Psoas muscle (tissue), 8 donors: ENCODE results near the gene RAB4A. TPM values are rescaled to one million over a fixed set of nuclear protein-coding genes. Genes with fewer than 3 reads are reported as not detected.

Experiments used
- ATAC-seq, 4 donors: fragments of 200-7000 bp; cut with Tn5 transposase; one replicate each; pipeline ENCODE4 v1.9.1; 2020; ENCODE audit warnings: moderate library complexity in 3 of 4, mild to moderate bottlenecking in 2 of 4
- DNase-seq, 2 donors: peaks; one replicate each; pipeline ENCODE4 v3.0.0-alpha.2; 2020
- H3K27ac ChIP-seq: fragments of 200-600 bp; one replicate; pipeline ENCODE4 v1.8.0; 2022
- H3K27me3 ChIP-seq, 3 donors: fragments of 200-600 bp in 1 of 3; one replicate each; pipeline versions ENCODE4 v1.6.1 to v1.8.0; 2013 to 2022; ENCODE audit warnings: low read length in 2 of 3, mild to moderate bottlenecking in 2 of 3, moderate library complexity in 1 of 3; ENCODE audit not compliant: insufficient read depth in 3 of 3
- H3K36me3 ChIP-seq, 2 donors: fragments of 200-600 bp in 1 of 2; one replicate each; pipeline versions ENCODE4 v1.6.1 to v1.8.0; 2013 to 2022; ENCODE audit warnings: low read depth in 1 of 2, mild to moderate bottlenecking in 1 of 2, moderate library complexity in 1 of 2; ENCODE audit not compliant: insufficient read depth in 1 of 2
- H3K4me1 ChIP-seq: fragments of 200-600 bp; one replicate; pipeline ENCODE4 v1.8.0; 2022
- H3K4me3 ChIP-seq: fragments of 200-600 bp; one replicate; pipeline ENCODE4 v1.8.0; 2022; ENCODE audit warnings: mild to moderate bottlenecking
- H3K9me3 ChIP-seq: fragments of 200-600 bp; one replicate; pipeline ENCODE4 v1.8.0; 2022
- WGBS, 3 donors: extraction: QIAGEN DNeasy Blood & Tissue Kit; methylation state at CpG; one replicate each; pipeline versions ENCODE4 v1.1.6 to v1.1.7; 2013; 5-methylcytosine and 5-hydroxymethylcytosine counted together
- intact Hi-C, 2 donors: fragments of 100-400 bp; cut with DNase I; formaldehyde crosslinking; loops; one replicate each; pipeline versions ENCODE4 v1.11.0 to v1.14.2; 2022
- polyA plus RNA-seq, 3 donors: library from polyadenylated mRNA; stranded (reverse); fragments of 200-250 nt; gene quantifications; one replicate each; pipeline ENCODE4 v1.2.3, GENCODE V29; 2013
- total RNA-seq, 4 donors: library from RNA; stranded (reverse); fragmentation: NEBNext Ultra II Directional in 2 of 4; extraction: Animal tissue kit (Norgen Biotek cat#: 25700) in 2 of 4; gene quantifications; one replicate each; pipeline versions ENCODE4 v1.2.1 to v1.2.4, GENCODE V29; 2021 to 2023
- TF ChIP-seq, protein P1 (sequence below): fragments of 200-600 bp; IDR thresholded peaks from one replicate; pipeline ENCODE4 v1.8.0; 2022; ENCODE audit warnings: antibody characterized with exemption
- donor health status: healthy with polysubstance abuse.
- donor health status: DM: no; HTN: no; CAD: no; lungs with moderate emphysema.
- donor health status: Bipolar disorder and iron deficiency.
- donor health status: healthy.
- donor health status: DM: yes; HTN: yes; CAD: no.
- donor health status: DM: no; HTN: no; CAD: no.
- donor health status: DM: no; HTN: no; CAD: no.
- donor health status: DM: yes; HTN: yes; CAD: no.

The RAB4A gene
- total and polyA plus RNA-seq, 7 donors = 25.2 to 67.4 (median 52.4) TPM

DNA sequence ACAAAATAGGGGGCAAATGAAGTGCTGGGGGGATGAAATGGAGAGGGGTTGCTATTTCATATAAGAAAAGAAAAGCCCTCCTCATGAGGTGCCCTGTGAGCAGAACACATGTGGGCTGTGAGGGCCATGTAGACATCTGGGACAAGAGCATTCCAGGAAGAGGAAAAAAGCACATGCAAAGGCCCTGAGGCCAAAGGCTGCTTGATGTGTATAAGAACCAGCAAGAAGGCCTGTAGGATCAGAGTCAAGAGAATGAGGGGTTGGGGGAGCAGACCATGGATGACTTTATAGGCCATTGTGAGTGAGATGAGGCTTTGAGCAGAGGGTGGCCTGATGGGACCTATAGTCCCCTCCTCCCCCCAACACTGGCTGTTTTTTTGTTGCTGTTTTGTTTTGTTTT lies 7.7 kb upstream of the RAB4A start:
- no peak for ATAC-seq
- Histone ChIP-seq H3K9me3 (peaks cover 3% of the 10 kb centered on the region), H3K4me3 (no peak overlapping the region), H3K27me3 (no peaks in the 10 kb centered on the region), H3K27ac (no peak overlapping the region), H3K4me1 (no peaks in the 10 kb centered on the region), H3K36me3 (no peaks in the 10 kb centered on the region)
- DNase-seq = no peak
- intact Hi-C loops = loop anchor here in 1 of 2 donors (10.0 kb wide), 1 partner anchor 252 kb away; no protein-coding TSS in a partner anchor
- TF ChIP-seq, protein P1, sequence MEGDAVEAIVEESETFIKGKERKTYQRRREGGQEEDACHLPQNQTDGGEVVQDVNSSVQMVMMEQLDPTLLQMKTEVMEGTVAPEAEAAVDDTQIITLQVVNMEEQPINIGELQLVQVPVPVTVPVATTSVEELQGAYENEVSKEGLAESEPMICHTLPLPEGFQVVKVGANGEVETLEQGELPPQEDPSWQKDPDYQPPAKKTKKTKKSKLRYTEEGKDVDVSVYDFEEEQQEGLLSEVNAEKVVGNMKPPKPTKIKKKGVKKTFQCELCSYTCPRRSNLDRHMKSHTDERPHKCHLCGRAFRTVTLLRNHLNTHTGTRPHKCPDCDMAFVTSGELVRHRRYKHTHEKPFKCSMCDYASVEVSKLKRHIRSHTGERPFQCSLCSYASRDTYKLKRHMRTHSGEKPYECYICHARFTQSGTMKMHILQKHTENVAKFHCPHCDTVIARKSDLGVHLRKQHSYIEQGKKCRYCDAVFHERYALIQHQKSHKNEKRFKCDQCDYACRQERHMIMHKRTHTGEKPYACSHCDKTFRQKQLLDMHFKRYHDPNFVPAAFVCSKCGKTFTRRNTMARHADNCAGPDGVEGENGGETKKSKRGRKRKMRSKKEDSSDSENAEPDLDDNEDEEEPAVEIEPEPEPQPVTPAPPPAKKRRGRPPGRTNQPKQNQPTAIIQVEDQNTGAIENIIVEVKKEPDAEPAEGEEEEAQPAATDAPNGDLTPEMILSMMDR = no peak

DNA sequence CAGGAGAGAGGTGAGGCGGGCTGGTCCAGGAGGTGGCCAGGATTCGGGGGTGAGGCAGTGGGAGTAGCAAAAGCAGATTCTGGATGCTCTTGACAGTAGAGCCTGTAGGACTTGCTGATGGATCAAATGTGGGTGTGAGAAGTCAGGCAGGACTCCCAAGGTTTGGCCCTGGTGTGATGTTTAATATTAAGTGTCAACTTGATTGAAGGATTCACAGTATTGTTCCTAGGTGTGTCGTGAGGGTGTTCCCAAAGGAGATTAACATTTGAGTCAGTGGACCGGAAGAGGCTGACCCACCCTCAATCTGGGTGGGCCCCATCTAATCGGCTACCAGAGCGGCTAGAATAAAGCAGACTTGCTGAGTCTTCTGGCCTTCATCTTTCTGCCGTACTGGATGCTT lies 6.8 kb upstream of the RAB4A start:
- no peak for DNase-seq
- no peak for ATAC-seq
- WGBS, 3 donors = 90 to 94% (median 93%) methylated on average over 7 of the region's 7 CpGs
- Histone ChIP-seq H3K27me3 (no peaks in the 10 kb centered on the region), H3K4me3 (no peak overlapping the region), H3K36me3 (no peaks in the 10 kb centered on the region), H3K9me3 (peaks cover 3% of the 10 kb centered on the region), H3K27ac (no peak overlapping the region), H3K4me1 (peaks cover under 1% of the 10 kb centered on the region)
- TF ChIP-seq, protein P1 = no peak
- intact Hi-C loops = loop anchor here in 1 of 2 donors (10.0 kb wide), 1 partner anchor 251 kb away; no protein-coding TSS in a partner anchor

DNA sequence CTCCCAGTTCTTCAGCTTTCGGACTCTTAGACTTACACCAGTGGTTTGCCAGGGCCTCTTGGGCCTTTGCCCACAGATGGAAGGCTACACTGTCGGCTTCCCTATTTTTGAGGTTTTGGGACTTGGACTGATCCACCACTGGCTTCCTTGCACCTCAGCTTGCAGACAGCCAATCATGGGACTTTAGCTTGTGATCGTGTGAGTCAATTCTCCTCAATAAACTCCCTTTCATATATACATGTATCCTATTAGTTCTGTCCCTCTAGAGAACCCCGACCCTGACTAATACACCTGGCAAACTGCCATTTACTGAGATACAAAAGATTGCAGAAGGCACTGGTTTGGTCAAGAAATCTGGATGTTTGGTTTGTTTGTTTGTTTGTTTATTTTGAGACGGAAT lies 6.4 kb upstream of the RAB4A start:
- H3K27ac ChIP-seq = no peak overlapping the region
- H3K4me1 ChIP-seq = peaks cover 5% of the 10 kb centered on the region
- no peak overlapping the region for H3K4me3 ChIP-seq
- H3K9me3 ChIP-seq = peaks cover 3% of the 10 kb centered on the region
- TF ChIP-seq, protein P1 = no peak
- H3K27me3 ChIP-seq = no peaks in the 10 kb centered on the region
- WGBS, 3 donors = 82 to 89% (median 84%) methylated on average over 5 of the region's 5 CpGs
- no peaks in the 10 kb centered on the region for H3K36me3 ChIP-seq
- DNase-seq (no peak), ATAC-seq (no peak)
- intact Hi-C loops = loop anchor here in 1 of 2 donors (10.0 kb wide), 1 partner anchor 250 kb away; no protein-coding TSS in a partner anchor

DNA sequence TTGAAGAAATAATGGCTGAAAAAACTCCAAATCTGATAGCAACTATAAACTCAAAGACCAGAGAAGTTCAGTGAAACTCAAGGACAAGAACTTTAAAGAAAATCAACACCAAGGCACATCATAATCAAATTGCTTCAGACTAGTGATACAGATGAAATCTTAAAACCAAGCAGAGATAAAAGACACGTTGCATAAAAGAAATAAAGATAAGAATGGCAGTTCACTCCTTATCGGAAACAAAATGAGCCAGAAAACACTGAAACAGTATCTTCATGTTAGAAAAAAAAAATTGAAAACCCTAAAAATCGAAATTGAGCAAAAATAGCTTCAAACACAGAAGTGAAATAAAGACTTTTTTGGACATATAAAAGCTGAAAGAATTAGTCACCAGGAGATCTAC lies 4.6 kb upstream of the RAB4A start:
- 89 to 91% (median 90%) methylated on average over 3 of the region's 3 CpGs for WGBS, 3 donors
- TF ChIP-seq, protein P1 = no peak
- DNase-seq (no peak), ATAC-seq (no peak)
- intact Hi-C loops = loop anchor here in 1 of 2 donors (10.0 kb wide), 1 partner anchor 249 kb away; no protein-coding TSS in a partner anchor
- peaks cover 14% of the 10 kb centered on the region for H3K4me1 ChIP-seq
- no peak overlapping the region for H3K27ac ChIP-seq
- H3K4me3 ChIP-seq = no peak overlapping the region
- peaks cover 3% of the 10 kb centered on the region for H3K9me3 ChIP-seq
- H3K27me3 ChIP-seq = no peaks in the 10 kb centered on the region
- H3K36me3 ChIP-seq = no peaks in the 10 kb centered on the region
